HG02763 (cell line): ENCODE results near the gene SPINDOC.
"Not testable (repeated sequence)": the region's sequence is repeated elsewhere in the genome, so short reads cannot be mapped to it uniquely, and the experiment has no call there.

ENCODE experiments used
- ATAC-seq: cut with Tn5 transposase; IDR thresholded peaks from one replicate; pipeline ENCODE4 v1.9.1; 2021; ENCODE audit warnings: mild to moderate bottlenecking, moderate library complexity; ENCODE audit not compliant: unreplicated experiment

Gene SPINDOC

DNA sequence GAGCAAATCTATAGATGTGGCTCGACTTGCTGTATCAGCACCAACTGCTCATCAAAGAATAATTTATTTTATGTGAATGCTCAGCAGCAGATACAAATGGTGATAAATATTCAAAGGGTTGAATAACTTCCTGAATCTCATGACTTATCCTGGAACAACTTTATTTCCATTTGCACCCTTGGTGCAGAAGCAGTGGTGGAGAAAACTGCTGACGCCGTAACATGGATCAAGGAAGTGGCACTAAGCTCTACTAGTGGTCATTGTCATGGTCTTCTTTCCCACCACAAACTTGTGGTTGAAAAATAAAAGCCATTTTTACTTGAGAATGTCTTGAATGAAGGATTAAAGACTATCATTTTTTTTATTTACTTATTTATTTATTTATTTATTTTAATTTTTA is 40.2 kb downstream of the SPINDOC start:
- no peak for ATAC-seq

DNA sequence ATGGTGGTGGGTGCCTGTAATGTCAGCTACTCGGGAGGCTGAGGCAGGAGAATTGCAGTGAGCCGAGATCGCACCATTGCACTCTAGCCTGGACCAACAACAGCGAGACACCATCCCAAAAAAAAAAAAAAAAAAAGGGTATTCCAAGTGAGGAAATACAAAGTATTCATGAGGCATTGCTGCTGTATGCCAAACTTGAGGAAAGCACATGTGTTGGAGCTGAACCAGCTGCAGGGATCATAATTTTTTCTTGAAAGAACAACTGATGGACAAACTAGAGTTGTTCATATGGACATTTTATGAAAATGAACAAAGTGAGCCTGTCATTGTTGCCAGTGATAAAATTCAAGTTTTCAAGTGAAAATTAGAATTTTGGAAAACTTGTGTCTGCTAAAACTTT is 41.4 kb downstream of the SPINDOC start:
- ATAC-seq, result no peak

DNA sequence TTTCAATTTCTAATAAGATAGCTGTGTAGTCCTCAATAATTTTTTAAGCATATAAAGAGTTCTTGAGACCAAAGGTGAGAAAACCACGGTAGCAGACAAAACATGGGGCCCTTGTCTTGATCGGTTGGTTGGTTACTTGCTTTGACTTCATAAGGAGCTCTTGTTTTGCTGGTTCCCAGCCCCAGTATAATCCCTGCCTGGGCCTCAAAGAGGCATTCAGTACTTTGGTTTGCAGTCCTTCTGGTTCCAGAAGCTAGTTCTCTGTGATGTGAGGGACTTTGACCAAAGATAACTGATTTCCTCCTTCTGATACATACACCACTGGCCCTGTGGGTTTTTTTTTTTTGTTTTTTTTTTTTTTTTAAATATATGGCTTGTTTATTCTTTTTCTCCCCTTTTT is 42.7 kb downstream of the SPINDOC start:
- ATAC-seq, result no peak

DNA sequence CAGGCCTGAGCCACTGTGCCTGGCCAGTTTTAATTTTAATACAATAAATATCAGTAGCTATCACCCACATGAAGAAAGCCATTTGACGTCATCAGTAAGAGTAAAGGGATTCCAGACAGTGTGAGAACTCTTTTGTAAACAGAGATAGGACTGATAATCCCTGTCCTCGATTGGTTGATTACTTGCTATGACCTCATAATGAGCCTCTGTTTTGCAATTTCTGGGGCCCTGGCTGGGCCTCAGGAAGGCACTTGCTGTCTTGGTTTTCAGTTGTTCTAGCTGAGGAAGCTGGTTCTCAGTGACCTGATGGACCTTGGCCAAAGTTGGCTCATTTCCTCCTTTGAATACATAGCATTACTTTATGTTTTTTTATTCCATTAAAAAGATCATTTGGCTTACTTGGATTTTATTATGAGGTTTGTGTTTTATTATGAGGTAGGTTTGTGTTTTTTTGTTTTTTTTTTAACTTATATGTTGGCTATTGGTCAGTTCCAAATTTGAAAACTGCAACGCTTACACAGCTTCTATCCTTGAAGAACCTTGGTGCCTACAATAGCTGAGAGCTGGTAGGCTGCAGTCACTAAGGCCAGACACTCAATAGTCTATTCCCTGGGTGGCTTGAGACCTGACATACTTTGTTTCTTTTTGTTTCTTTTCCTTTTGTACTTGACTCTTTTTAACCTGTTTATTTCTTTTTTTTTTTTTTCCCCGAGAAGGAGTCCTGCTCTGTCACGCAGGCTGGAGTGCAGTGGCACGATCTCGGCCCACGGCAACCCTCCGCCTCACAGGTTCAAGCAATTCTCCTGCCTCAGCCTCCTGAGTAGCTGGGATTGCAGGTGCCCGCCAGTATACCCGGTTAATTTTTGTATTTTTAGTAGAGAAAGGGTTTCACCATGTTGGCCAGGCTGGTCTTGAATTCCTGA is 45.6 kb downstream of the SPINDOC start:
- ATAC-seq, result no peak

DNA sequence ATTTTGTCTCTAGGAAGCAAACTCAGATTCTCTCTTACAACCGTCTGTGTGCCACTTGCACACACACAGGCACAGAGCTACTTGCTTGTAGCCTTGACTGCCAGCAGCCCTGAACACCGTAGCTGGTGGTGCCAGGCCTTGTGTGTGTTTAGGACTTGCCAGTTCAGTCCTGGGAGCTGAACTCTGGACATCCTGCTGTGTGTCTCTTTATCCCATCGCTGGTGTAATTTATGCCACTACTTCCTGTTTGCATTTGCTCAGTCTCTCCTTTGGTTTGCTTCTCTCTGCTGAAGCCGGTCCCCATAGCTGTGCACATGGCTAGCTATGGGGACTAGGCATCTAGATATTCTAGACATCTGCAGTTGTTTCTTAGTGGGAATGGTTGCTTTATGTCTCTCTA is 49.7 kb downstream of the SPINDOC start:
- ATAC-seq, result no peak

DNA sequence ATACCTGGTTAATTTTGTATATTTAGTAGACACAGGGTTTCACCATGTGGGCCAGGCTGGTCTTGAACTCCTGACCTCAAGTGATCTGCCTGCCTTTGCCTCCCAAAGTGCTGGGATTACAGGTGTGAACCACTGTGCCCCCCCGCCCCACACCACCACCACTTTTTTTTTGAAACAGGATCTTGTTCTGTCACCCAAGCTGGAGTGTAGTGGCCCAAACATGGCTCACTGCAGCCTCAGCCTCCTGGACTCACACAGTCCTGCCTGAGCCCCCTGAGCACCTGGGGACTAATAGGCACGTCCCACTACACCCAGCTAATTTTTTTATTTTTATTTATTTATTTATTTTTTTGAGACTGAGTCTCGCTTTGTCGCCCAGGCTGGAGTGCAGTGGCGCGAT is 50.4 kb downstream of the SPINDOC start:
- ATAC-seq, result not testable (repeated sequence)

DNA sequence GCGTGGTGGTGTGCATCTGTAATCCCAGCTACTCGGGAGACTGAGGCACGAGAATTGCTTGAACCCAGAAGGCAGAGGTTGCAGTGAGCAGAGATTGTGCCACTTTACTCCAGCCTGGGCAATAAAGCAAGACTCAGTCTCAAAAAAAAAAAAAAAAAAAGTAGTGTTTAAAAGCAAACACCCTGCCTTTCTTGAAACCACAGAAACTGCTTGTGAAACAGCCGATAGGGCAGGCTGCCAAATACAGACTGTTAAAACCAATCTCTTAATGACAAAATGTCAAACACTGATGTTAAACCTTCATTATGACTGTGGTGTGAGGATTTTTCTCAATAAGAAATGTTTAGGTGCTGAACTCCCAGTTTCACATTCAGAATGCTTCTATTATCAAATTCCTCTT is 53.0 kb downstream of the SPINDOC start:
- no peak for ATAC-seq

DNA sequence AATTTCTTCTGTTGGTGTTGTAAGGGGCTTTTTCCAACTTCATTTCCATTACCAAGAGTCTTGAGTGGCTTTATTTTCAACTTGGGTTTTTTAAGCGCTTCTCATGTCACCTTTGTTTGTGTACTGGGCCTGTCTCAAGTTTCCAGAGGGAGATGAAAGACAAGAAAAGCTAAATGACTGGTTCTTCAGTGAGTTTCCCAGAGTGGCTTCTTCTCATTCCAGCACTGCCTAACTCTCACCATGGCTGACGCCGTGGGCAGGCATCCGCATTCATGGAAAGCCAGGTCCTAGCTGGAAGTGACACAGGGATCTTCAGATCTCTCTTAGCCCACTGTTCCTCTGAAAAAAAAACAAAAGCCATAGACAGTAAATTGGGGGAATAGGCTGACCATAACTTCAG is 54.3 kb downstream of the SPINDOC start:
- ATAC-seq, result no peak

DNA sequence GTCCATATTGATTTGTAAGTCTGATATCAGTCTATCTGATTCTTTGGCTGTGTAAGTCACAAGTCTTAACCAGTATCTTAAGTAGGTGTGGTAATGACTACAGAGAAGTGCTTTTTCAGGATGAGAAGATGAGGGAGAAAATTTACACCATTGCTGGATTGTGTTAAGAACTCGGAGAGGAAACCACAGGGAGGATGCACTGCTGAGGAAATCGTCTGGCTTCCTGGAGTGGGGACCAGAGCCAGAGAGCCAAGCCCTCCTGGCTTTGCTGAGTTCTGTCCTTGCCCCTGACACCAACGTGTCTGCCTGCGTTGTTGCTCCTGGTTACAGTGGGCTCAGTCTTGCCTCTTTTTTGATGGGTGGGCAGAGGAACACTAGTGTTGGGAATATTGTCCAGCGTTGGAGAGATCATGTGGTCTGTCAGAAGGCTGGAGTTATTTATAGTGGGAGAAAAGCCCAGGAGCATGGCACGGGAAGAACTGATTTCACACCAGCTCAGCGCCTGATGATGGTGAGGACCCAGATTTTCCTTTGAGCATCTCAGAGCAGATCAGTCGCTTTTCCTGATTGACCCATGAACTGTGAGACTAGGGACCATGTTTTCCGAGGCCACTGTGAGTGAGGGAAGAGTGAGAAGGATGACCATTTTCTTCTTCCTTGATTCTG is 55.3 kb downstream of the SPINDOC start:
- no peak for ATAC-seq

DNA sequence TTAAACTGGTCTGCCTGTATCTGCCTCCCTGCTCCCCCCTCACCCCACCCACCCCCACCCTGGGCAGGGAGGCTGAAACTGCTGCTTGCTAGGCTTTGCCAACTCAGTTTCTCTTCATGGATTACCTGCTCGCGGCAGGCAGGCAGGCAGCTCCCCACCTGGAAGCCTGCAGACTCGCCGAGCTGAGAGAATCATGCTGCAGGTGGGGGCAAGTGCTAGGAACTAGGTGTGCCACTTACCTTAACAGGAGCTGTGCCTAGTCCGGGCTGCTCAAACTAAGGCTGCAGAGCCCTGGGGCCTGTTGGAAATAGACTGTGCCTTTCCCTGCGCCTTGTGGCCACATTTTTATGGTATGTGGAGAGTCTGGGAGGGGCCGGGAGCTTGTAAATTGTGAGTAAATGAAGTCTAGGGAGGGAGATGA is 55.9 kb downstream of the SPINDOC start:
- no peak for ATAC-seq

DNA sequence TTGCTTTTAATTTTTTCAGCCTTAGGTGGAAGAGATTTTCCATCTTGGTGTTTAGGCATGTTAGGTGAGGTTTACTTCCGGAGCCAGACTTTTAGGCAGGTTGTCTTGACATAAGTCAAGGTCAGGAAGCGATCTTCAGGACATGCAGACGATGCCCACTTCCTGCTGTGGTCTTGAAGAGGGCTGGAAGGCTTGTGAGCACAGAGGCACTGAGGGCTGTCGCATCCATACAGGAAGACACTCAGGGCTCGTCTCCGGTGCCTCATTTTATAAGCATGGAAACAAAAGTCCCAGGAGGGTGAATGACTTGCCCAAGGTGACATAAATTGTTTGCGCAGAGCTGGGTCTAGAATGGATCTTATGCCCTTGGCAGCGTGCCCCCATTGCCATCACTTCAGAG is 56.4 kb downstream of the SPINDOC start:
- no peak for ATAC-seq

DNA sequence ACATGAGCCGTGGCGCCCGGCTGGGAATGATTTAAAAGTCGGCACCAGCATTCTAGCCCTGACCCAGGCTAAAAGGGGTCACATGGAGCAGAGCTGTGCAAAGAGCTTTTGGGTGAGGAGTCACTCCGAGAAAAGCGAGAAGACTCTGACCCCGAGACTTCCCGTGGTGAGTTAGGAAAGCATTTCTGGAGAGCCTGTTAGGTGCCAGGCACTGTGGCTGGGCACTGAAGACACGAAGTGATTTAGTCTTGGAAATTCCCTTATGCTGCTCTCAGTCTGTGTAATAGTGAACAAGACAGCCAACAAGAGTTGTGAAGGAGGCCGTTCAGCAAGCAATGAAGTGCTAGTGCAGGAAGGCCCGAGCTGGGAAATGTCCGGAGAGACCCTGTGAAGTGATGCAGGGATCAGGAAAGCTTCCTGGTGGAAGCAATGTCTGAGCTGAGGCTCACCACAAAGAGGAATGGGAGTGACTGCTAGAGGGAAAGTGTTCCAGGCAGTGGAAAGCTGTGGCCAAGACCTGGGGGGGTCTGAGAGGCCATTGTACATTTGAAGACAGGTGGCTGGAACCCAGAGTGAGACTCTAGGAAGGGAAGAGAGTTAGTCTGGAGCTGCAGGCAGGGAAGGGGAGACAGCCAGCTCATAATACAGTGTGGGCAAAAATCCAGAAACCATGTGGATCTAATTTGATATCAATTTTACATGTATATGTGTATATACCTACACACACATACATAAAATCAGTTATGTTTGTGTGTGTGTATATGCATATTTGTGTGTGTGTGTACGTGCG is 57.3 kb downstream of the SPINDOC start:
- ATAC-seq, result no peak

DNA sequence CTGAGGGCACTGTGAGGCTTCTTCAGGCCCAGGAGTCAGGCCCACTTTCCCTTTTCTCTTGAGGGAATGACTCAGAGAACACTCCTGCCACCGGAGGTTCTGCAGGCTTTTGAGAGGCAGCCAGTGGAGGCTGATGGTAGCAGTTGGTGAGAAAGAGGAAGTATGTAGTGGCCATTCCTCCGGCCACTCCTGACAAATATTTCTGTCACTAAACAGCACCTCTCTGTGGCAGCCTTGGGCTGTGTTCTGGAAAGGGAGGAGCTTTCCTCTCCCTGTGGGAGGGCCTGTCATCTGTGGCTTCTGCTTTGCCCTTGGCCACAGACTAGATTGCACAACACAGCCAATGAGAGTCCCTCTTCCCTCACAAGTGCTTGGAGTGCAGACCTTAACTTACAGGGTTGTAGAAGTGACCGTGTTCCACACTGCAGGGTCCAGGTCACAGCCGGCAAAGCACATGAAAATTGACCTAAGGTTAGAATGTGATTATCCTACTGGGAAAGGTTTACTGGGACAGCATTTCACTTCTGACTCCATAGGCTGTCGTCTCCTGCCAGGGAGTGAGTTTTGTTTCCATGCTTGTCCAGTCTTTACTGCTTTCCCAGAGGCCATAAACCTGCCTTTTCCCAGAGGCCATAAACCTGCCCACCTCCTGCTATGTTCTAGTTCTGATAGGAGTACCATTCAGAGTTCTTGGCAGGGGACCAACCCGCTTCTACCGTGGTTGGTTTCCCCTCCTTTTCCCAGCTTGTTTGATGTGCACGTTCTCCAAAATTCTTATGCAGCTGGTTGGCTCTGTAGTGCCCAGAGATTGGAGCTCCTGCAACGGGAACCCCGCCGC is 58.9 kb downstream of the SPINDOC start:
- peak; percentile 87 for ATAC-seq

DNA sequence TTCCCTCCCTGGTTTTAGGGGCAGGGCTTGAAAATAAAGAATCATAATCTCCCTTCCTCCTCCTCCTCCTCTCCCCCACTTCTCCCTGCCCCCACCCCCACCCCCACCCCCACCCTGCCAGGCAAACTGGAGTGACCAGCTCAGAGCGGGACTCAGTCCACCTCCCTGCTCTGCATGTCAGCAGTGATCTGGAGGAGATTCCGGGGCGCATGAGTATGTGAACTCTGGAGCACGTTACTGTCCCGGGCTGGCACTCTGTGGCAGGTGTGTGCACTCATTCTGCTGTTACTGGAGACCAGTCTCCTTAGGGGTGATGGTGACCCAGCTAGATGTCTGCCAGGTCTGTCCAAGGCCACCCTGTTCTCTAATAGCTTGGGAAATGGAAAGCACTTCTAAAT is 59.5 kb downstream of the SPINDOC start:
- no peak for ATAC-seq

DNA sequence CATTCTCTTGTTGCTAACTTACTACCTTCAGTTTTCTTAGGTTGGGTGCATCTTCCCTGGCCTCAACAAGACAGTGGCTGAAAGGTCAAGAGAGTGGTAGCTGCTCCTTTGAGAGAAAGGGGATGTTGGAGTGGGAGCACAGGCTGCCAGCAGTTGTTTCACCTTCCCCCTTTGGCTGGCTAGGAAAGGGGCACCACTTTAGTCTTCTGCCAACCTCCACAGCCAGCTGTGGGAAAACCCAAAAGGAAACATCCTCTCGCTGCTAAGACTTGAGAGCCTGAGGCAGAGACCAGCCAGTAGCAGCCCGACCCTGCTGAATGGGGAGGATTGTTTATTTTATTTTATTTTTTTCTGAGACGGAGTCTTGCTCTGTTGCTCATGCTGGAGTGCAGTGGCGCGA is 60.1 kb downstream of the SPINDOC start:
- no peak for ATAC-seq

DNA sequence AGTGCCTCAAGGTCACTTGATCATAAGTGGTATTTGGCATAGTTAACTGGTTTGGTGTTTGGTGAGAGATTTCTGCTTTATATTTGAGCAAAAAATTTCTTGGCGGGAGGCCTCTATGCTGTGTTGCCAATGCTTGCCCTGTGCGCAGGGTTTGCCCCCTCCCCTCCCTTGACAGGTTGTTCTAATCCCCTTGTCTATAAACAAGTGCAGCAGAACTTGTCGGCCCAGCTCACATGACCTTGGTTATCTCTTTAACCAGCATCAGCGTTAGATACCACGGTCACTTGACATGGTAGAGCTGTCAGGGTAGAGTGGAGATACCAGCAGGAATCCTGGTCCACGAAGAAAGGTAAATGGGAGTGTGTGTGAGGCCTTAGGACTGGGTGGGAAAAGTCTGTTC is 61.3 kb downstream of the SPINDOC start:
- ATAC-seq, result no peak

DNA sequence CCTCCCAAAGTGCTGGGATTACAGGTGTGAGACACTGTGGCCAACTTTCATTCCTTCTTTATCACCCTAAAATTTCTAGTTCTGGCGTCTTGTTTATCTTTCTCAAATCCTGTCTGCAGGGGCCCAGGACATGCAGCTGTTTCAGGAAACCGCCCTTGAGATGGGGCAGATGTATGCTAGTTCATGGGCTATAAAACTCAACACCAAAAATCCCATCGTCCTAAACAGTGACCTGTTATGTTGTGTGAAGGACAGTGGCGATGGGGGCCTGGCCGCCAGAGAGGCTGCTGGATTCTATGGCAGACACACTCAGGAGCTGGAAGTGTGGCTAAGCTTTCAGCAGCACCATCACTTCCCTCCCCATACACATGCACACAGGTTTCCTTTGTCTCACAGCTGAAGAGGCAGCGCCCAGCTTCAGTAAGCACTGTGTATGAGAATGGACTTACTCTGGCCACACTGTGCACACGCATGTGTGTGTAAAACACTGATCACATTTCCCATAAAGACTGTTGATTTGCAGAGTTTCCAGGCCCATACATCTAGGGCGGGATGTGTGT is 62.3 kb downstream of the SPINDOC start:
- ATAC-seq, result no peak

DNA sequence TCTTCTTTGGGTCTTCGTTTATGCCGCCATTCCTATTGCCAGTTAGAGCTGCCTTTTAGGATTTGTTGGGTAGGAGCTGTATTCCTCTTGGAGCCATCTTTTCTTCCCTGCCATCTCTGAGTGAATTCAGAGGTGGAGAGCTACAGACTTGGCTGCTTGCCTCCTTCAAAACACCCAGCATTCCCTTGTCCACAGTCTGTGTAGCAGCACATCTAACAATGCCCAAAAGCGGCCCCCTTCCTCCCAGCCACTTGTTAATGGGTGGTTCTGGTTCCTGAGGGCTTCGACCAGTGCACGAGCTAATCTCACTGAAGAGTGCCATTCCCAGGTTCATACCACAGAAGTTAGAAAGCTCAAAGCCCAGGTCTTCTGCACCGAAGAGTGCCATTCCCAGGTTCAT is 63.4 kb downstream of the SPINDOC start:
- ATAC-seq, result no peak
